Measurements from ENCODE around the gene URB2. TPM values are rescaled to one million over a fixed set of nuclear protein-coding genes. Genes with fewer than 3 reads are reported as not detected.

URB2 gene
- total RNA-seq, 1 experiment from 2014 or later = 25.2 TPM

GRCh38 chr1:229661022-229661877, 35.2 kb downstream of the URB2 start:
- DNase-seq = peak; percentile 89
- Mint-ChIP-seq H3K4me3 (ENCODE audit: low read depth, unreplicated experiment) (no peak overlapping the region), H3K4me1 (ENCODE audit: low read depth, unreplicated experiment) (no peaks in the 10 kb centered on the region), H3K36me3 (ENCODE audit: insufficient read depth, unreplicated experiment) (peaks cover 29% of the 10 kb centered on the region), H3K27me3 (ENCODE audit: unreplicated experiment) (no peaks in the 10 kb centered on the region), H3K27ac (ENCODE audit: unreplicated experiment) (peak overlapping the region; percentile 49), H3K9me3 (ENCODE audit: low read depth, unreplicated experiment) (no peaks in the 10 kb centered on the region)
- intact Hi-C loops (cut with micrococcal nuclease; ENCODE audit: unreplicated experiment) = loop anchor here (2.0 to 10.0 kb wide), 4 partner anchors 444 to 650 kb away; no protein-coding TSS in a partner anchor
- CTCF ChIA-PET = interaction anchor here (0.6 to 1.5 kb wide), 6 partner anchors 14 to 650 kb away, joined by 3 to 5 read pairs (median 4); no protein-coding TSS in a partner anchor
- BruUV-seq (replicated peaks) = no TSS peak
- peak; percentile 92 for TF ChIP-seq CTCF (IDR thresholded peaks at IDR 0.05; ENCODE audit: unreplicated experiment)

- Mint-ChIP-seq H3K27me3 (ENCODE audit: unreplicated experiment) (no peaks in the 10 kb centered on the region), H3K4me3 (ENCODE audit: low read depth, unreplicated experiment) (no peak overlapping the region), H3K4me1 (ENCODE audit: low read depth, unreplicated experiment) (no peaks in the 10 kb centered on the region), H3K27ac (ENCODE audit: unreplicated experiment) (no peak overlapping the region), H3K36me3 (ENCODE audit: insufficient read depth, unreplicated experiment) (peaks cover 32% of the 10 kb centered on the region), H3K9me3 (ENCODE audit: low read depth, unreplicated experiment) (no peaks in the 10 kb centered on the region)
- BruUV-seq (replicated peaks) = no TSS peak
- intact Hi-C loops (cut with micrococcal nuclease; ENCODE audit: unreplicated experiment) = loop anchor here (2.0 to 10.0 kb wide), 4 partner anchors 443 to 649 kb away; no protein-coding TSS in a partner anchor
- CTCF ChIA-PET = interaction anchor here (0.7 to 1.5 kb wide), 5 partner anchors 423 to 650 kb away, joined by 3 to 4 read pairs (median 3); no protein-coding TSS in a partner anchor
- no peak for TF ChIP-seq CTCF (IDR thresholded peaks at IDR 0.05; ENCODE audit: unreplicated experiment)
- DNase-seq = no peak
Observed at GRCh38 chr1:229661897-229662296, 35.9 kb downstream of the URB2 start.

- Mint-ChIP-seq H3K27ac (ENCODE audit: unreplicated experiment) (no peak overlapping the region), H3K9me3 (ENCODE audit: low read depth, unreplicated experiment) (no peaks in the 10 kb centered on the region), H3K36me3 (ENCODE audit: insufficient read depth, unreplicated experiment) (peaks cover 18% of the 10 kb centered on the region), H3K27me3 (ENCODE audit: unreplicated experiment) (no peaks in the 10 kb centered on the region), H3K4me1 (ENCODE audit: low read depth, unreplicated experiment) (no peaks in the 10 kb centered on the region), H3K4me3 (ENCODE audit: low read depth, unreplicated experiment) (no peak overlapping the region)
- CTCF ChIA-PET = no interaction called here
- intact Hi-C loops (cut with micrococcal nuclease; ENCODE audit: unreplicated experiment) = loop anchor here (5.0 to 10.0 kb wide), 2 partner anchors 441 to 608 kb away; no protein-coding TSS in a partner anchor
- no TSS peak for BruUV-seq (replicated peaks)
- DNase-seq = no peak
- TF ChIP-seq CTCF (IDR thresholded peaks at IDR 0.05; ENCODE audit: unreplicated experiment) = no peak
Observed at GRCh38 chr1:229664133-229664689, 38.2 kb downstream of the URB2 start.

- DNase-seq = no peak
- Mint-ChIP-seq H3K27me3 (ENCODE audit: unreplicated experiment) (no peaks in the 10 kb centered on the region), H3K27ac (ENCODE audit: unreplicated experiment) (no peak overlapping the region), H3K9me3 (ENCODE audit: low read depth, unreplicated experiment) (no peaks in the 10 kb centered on the region), H3K4me3 (ENCODE audit: low read depth, unreplicated experiment) (no peak overlapping the region), H3K4me1 (ENCODE audit: low read depth, unreplicated experiment) (no peaks in the 10 kb centered on the region), H3K36me3 (ENCODE audit: insufficient read depth, unreplicated experiment) (peaks cover 9% of the 10 kb centered on the region)
- CTCF ChIA-PET = no interaction called here
- no peak for TF ChIP-seq CTCF (IDR thresholded peaks at IDR 0.05; ENCODE audit: unreplicated experiment)
- intact Hi-C loops (cut with micrococcal nuclease; ENCODE audit: unreplicated experiment) = loop anchor here (10.0 kb wide), 1 partner anchor 439 kb away; no protein-coding TSS in a partner anchor
- no TSS peak for BruUV-seq (replicated peaks)
Observed at GRCh38 chr1:229665912-229666558, 40.0 kb downstream of the URB2 start.
